ENCODE data around the gene IFNAR2.
"Not testable (repeated sequence)": the region's sequence is repeated elsewhere in the genome, so short reads cannot be mapped to it uniquely, and the experiment has no call there.

IFNAR2 gene

GRCh38 chr21:33214056-33214455 lies 15.7 kb upstream of the IFNAR2 start:
- no peak for DNase-seq (ENCODE audit: low read depth in 1 of 2, low spot score in 1 of 2)

- no peak for DNase-seq (ENCODE audit: low read depth in 1 of 2, low spot score in 1 of 2)
Observed at GRCh38 chr21:33217138-33217520, 12.6 kb upstream of the IFNAR2 start.

- no peak for DNase-seq (ENCODE audit: low read depth in 1 of 2, low spot score in 1 of 2)
Observed at GRCh38 chr21:33219300-33219699, 10.4 kb upstream of the IFNAR2 start.

- no peak for DNase-seq (ENCODE audit: low read depth in 1 of 2, low spot score in 1 of 2)
Observed at GRCh38 chr21:33219954-33220353, 9.8 kb upstream of the IFNAR2 start.

GRCh38 chr21:33225376-33225775 lies 4.4 kb upstream of the IFNAR2 start:
- not testable (repeated sequence) for DNase-seq (ENCODE audit: low read depth in 1 of 2, low spot score in 1 of 2)

GRCh38 chr21:33228455-33228854 lies 1.3 kb upstream of the IFNAR2 start:
- no peak for DNase-seq (ENCODE audit: low read depth in 1 of 2, low spot score in 1 of 2)

- no peak for DNase-seq (ENCODE audit: low read depth in 1 of 2, low spot score in 1 of 2)
Observed at GRCh38 chr21:33229099-33229783, 497 bp upstream of the IFNAR2 start.

GRCh38 chr21:33230545-33231324 lies 997 bp downstream of the IFNAR2 start:
- DNase-seq (ENCODE audit: low read depth in 1 of 2, low spot score in 1 of 2) = no peak

- DNase-seq (ENCODE audit: low read depth in 1 of 2, low spot score in 1 of 2) = peak in 1 of 2 donors; percentile 22
Observed at GRCh38 chr21:33231526-33231925, 1.8 kb downstream of the IFNAR2 start.

GRCh38 chr21:33232291-33233034 lies 2.7 kb downstream of the IFNAR2 start:
- DNase-seq (ENCODE audit: low read depth in 1 of 2, low spot score in 1 of 2) = no peak

GRCh38 chr21:33234635-33235520 lies 5.1 kb downstream of the IFNAR2 start:
- DNase-seq (ENCODE audit: low read depth in 1 of 2, low spot score in 1 of 2) = no peak

GRCh38 chr21:33236013-33236686 lies 6.4 kb downstream of the IFNAR2 start:
- no peak for DNase-seq (ENCODE audit: low read depth in 1 of 2, low spot score in 1 of 2)

GRCh38 chr21:33236766-33237165 lies 7.0 kb downstream of the IFNAR2 start:
- no peak for DNase-seq (ENCODE audit: low read depth in 1 of 2, low spot score in 1 of 2)

GRCh38 chr21:33237486-33237885 lies 7.7 kb downstream of the IFNAR2 start:
- no peak for DNase-seq (ENCODE audit: low read depth in 1 of 2, low spot score in 1 of 2)

GRCh38 chr21:33238146-33238545 lies 8.4 kb downstream of the IFNAR2 start:
- DNase-seq (ENCODE audit: low read depth in 1 of 2, low spot score in 1 of 2) = no peak

- DNase-seq (ENCODE audit: low read depth in 1 of 2, low spot score in 1 of 2) = no peak
Observed at GRCh38 chr21:33238565-33239255, 9.0 kb downstream of the IFNAR2 start.

GRCh38 chr21:33239559-33240127 lies 9.9 kb downstream of the IFNAR2 start:
- not testable (repeated sequence) for DNase-seq (ENCODE audit: low read depth in 1 of 2, low spot score in 1 of 2)

GRCh38 chr21:33240404-33240803 lies 10.7 kb downstream of the IFNAR2 start:
- DNase-seq (ENCODE audit: low read depth in 1 of 2, low spot score in 1 of 2) = no peak

GRCh38 chr21:33241846-33242245 lies 12.1 kb downstream of the IFNAR2 start:
- no peak for DNase-seq (ENCODE audit: low read depth in 1 of 2, low spot score in 1 of 2)
